ENCODE measurements around the gene LMF1.

LMF1 gene

GRCh38 chr16:931171-931570 lies 39.6 kb downstream of the LMF1 start:
- TF ChIP-seq CTCF (IDR thresholded peaks at IDR 0.05; ENCODE audit: low read depth, low read length) = no peak
- H3K4me3 ChIP-seq (replicated peaks in 1 of 2; ENCODE audit: low read depth in 2 of 2, low read length in 2 of 2) = no peak overlapping the region
- no peak for DNase-seq (ENCODE audit: low read depth in 2 of 2)

- no peak for TF ChIP-seq CTCF (IDR thresholded peaks at IDR 0.05; ENCODE audit: low read depth, low read length)
- DNase-seq (ENCODE audit: low read depth in 2 of 2) = no peak
- H3K4me3 ChIP-seq (replicated peaks in 1 of 2; ENCODE audit: low read depth in 2 of 2, low read length in 2 of 2) = no peak overlapping the region
Measured at GRCh38 chr16:930511-930910, 40.3 kb downstream of the LMF1 start.

- H3K4me3 ChIP-seq (replicated peaks in 1 of 2; ENCODE audit: low read depth in 2 of 2, low read length in 2 of 2) = no peak overlapping the region
- no peak for DNase-seq (ENCODE audit: low read depth in 2 of 2)
- TF ChIP-seq CTCF (IDR thresholded peaks at IDR 0.05; ENCODE audit: low read depth, low read length) = no peak
Measured at GRCh38 chr16:930076-930475, 40.7 kb downstream of the LMF1 start.

GRCh38 chr16:929227-930073 lies 41.3 kb downstream of the LMF1 start:
- DNase-seq (ENCODE audit: low read depth in 2 of 2) = no peak
- no peak for TF ChIP-seq CTCF (IDR thresholded peaks at IDR 0.05; ENCODE audit: low read depth, low read length)

GRCh38 chr16:928526-928925 lies 42.3 kb downstream of the LMF1 start:
- TF ChIP-seq CTCF (IDR thresholded peaks at IDR 0.05; ENCODE audit: low read depth, low read length) = no peak
- DNase-seq (ENCODE audit: low read depth in 2 of 2) = no peak
- H3K4me3 ChIP-seq (replicated peaks in 1 of 2; ENCODE audit: low read depth in 2 of 2, low read length in 2 of 2) = no peak overlapping the region

More at GRCh38 chr16:929227-930073, 41.3 kb downstream of the LMF1 start:
- H3K4me3 ChIP-seq (replicated peaks in 1 of 2; ENCODE audit: low read depth in 2 of 2, low read length in 2 of 2) = no peak overlapping the region

- DNase-seq (ENCODE audit: low read depth in 2 of 2) = no peak
- TF ChIP-seq CTCF (IDR thresholded peaks at IDR 0.05; ENCODE audit: low read depth, low read length) = no peak
- H3K4me3 ChIP-seq (replicated peaks in 1 of 2; ENCODE audit: low read depth in 2 of 2, low read length in 2 of 2) = no peak overlapping the region
Measured at GRCh38 chr16:927931-928330, 42.9 kb downstream of the LMF1 start.
